OCI-LY3 (cell line): Measurements from ENCODE around the gene NDFIP2.

Experiments used
- H2AFZ ChIP-seq: fragments of 200-600, 300-600 bp; shearing (Covaris generic); 2 replicates; pipeline ENCODE4 v1.6.0; 2014; ENCODE audit warnings: antibody characterized with exemption, low read depth, low read length
- H3K27ac ChIP-seq: fragments of 200-600, 300-600 bp; sonication (generic); 2 replicates; pipeline ENCODE4 v1.5.1; 2014; ENCODE audit warnings: mild to moderate bottlenecking, low read length, moderate library complexity, mixed read lengths
- H3K27me3 ChIP-seq: fragments of 200-600, 300-600 bp; sonication (generic); 2 replicates; pipeline ENCODE4 v1.6.1; 2014; ENCODE audit warnings: low read depth, low read length, mixed read lengths
- H3K36me3 ChIP-seq: fragments of 200-600, 300-600 bp; sonication (generic); replicated peaks from 2 replicates; pipeline ENCODE3; 2014; ENCODE audit warnings: low read depth, low read length, mixed read lengths
- H3K4me1 ChIP-seq: fragments of 300-600, 200-600 bp; sonication (generic); 2 replicates; pipeline ENCODE4 v1.6.1; 2014; ENCODE audit warnings: low read length, mixed read lengths
- H3K4me2 ChIP-seq: fragments of 200-600, 300-600 bp; sonication (generic); 2 replicates; pipeline ENCODE4 v1.6.1; 2014; ENCODE audit warnings: low read length, mixed read lengths
- H3K4me3 ChIP-seq: fragments of 300-600, 200-600 bp; sonication (generic); 2 replicates; pipeline ENCODE4 v1.5.1; 2014; ENCODE audit warnings: antibody characterized with exemption, mild to moderate bottlenecking, low read length, moderate library complexity
- H3K79me2 ChIP-seq: fragments of 300-600, 200-600 bp; shearing (Covaris generic); 2 replicates; pipeline ENCODE4 v1.6.1; 2014; ENCODE audit warnings: mild to moderate bottlenecking, low read length, mixed read lengths
- H3K9ac ChIP-seq: fragments of 300-600, 200-600 bp; shearing (Covaris generic); 2 replicates; pipeline ENCODE4 v1.6.0; 2014; ENCODE audit warnings: mild to moderate bottlenecking, low read length, moderate library complexity
- H3K9me3 ChIP-seq: fragments of 200-600, 300-600 bp; shearing (Covaris generic); 2 replicates; pipeline ENCODE4 v1.6.1; 2014; ENCODE audit warnings: low read length, mixed read lengths; ENCODE audit not compliant: insufficient read depth
- H4K20me1 ChIP-seq: fragments of 200-600, 300-600 bp; sonication (generic); 2 replicates; pipeline ENCODE4 v1.6.1; 2016; ENCODE audit warnings: low read length, mixed read lengths; ENCODE audit not compliant: insufficient read depth
- CTCF ChIP-seq: fragments of 200-600, 300-600 bp; sonication (generic); IDR thresholded peaks from 2 replicates; pipeline ENCODE4 v1.5.1; 2014; ENCODE audit warnings: antibody characterized with exemption, low read length, low read depth
- EZH2phosphoT487 ChIP-seq: fragments of 200-600 bp; shearing (Covaris generic); IDR thresholded peaks from 2 replicates; pipeline ENCODE4 v1.6.1; 2018; ENCODE audit warnings: antibody characterized with exemption, mixed run types, low read depth

The NDFIP2 gene

GRCh38 chr13:79549355-79550106 is 68.6 kb downstream of the NDFIP2 start:
- H3K36me3 ChIP-seq: no peaks in the 10 kb centered on the region
- H3K4me3 ChIP-seq: no peak overlapping the region
- H3K9me3 ChIP-seq: no peaks in the 10 kb centered on the region
- H2AFZ ChIP-seq: no peak overlapping the region
- no peaks in the 10 kb centered on the region for H4K20me1 ChIP-seq
- no peak overlapping the region for H3K4me2 ChIP-seq
- H3K79me2 ChIP-seq: no peaks in the 10 kb centered on the region
- H3K27me3 ChIP-seq: no peaks in the 10 kb centered on the region
- no peak for TF ChIP-seq EZH2phosphoT487
- no peak for TF ChIP-seq CTCF
- no peak overlapping the region for H3K27ac ChIP-seq
- no peaks in the 10 kb centered on the region for H3K4me1 ChIP-seq
- H3K9ac ChIP-seq: no peak overlapping the region

- no peaks in the 10 kb centered on the region for H4K20me1 ChIP-seq
- H3K4me1 ChIP-seq: no peaks in the 10 kb centered on the region
- no peak overlapping the region for H3K9ac ChIP-seq
- H3K79me2 ChIP-seq: no peaks in the 10 kb centered on the region
- no peak overlapping the region for H3K27ac ChIP-seq
- TF ChIP-seq EZH2phosphoT487 (no peak), CTCF (no peak)
- no peak overlapping the region for H3K4me2 ChIP-seq
- H3K27me3 ChIP-seq: no peaks in the 10 kb centered on the region
- no peak overlapping the region for H2AFZ ChIP-seq
- 0 out of 2 replicates have a peak, but pooled peaks cover 12% of the 10 kb centered on the region for H3K9me3 ChIP-seq
- no peak overlapping the region for H3K4me3 ChIP-seq
- peaks cover 30% of the 10 kb centered on the region for H3K36me3 ChIP-seq
Observed at GRCh38 chr13:79557666-79558065, 76.7 kb downstream of the NDFIP2 start.

- Histone ChIP-seq H2AFZ (no peak overlapping the region), H3K27me3 (no peaks in the 10 kb centered on the region), H3K4me1 (peaks cover 7% of the 10 kb centered on the region), H3K79me2 (no peaks in the 10 kb centered on the region), H4K20me1 (no peaks in the 10 kb centered on the region), H3K27ac (no peak overlapping the region), H3K9me3 (0 out of 2 replicates have a peak, but pooled peaks cover 15% of the 10 kb centered on the region), H3K4me3 (no peak overlapping the region), H3K36me3 (peaks cover 30% of the 10 kb centered on the region), H3K9ac (no peak overlapping the region), H3K4me2 (no peak overlapping the region)
- TF ChIP-seq EZH2phosphoT487 (no peak), CTCF (no peak)
Observed at GRCh38 chr13:79560954-79561353, 80.0 kb downstream of the NDFIP2 start.

DNA sequence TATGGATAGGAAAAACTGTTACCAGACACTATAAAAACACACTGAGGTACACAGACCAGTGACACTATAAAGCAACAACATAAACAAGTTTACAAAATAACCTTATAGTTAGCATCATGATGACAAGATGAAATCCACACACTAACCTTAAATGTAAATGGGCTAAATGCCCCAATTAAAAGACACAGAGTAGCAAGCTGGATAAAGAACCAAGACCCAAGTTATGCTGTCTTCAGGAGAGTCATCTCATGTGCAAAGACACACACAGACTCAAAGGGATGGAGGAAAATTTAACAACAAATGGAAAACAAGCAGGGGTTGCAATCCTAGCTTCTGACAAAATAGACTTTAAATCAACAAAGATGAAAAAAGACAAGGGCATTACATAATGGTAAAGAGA is 81.6 kb downstream of the NDFIP2 start:
- H3K4me1 ChIP-seq: peaks cover 7% of the 10 kb centered on the region
- no peak overlapping the region for H2AFZ ChIP-seq
- H3K36me3 ChIP-seq: peaks cover 30% of the 10 kb centered on the region
- no peak overlapping the region for H3K4me3 ChIP-seq
- H4K20me1 ChIP-seq: no peaks in the 10 kb centered on the region
- no peaks in the 10 kb centered on the region for H3K79me2 ChIP-seq
- no peak overlapping the region for H3K4me2 ChIP-seq
- 0 out of 2 replicates have a peak, but pooled peaks cover 15% of the 10 kb centered on the region for H3K9me3 ChIP-seq
- no peak overlapping the region for H3K9ac ChIP-seq
- no peak overlapping the region for H3K27ac ChIP-seq
- no peaks in the 10 kb centered on the region for H3K27me3 ChIP-seq
- no peak for TF ChIP-seq CTCF
- no peak for TF ChIP-seq EZH2phosphoT487
